Left lung (tissue), 10 donors: ENCODE data around the gene VTA1. TPM values are rescaled to one million over a fixed set of nuclear protein-coding genes. Genes with fewer than 3 reads are reported as not detected.

Source experiments
- ATAC-seq: fragments of 200-7000 bp; cut with Tn5 transposase; one replicate; pipeline ENCODE4 v1.9.1; 2020; ENCODE audit warnings: moderate library complexity
- DNase-seq, 4 donors: peaks; one replicate each; pipeline ENCODE4 v3.0.0-alpha.2; 2013 to 2020
- H3K27ac ChIP-seq, 2 donors: fragments of 200-600 bp; sonication (generic) in 1 of 2; one replicate each; pipeline versions ENCODE4 v1.5.0 to v1.8.0; 2020 to 2021
- H3K27me3 ChIP-seq, 2 donors: fragments of 200-600 bp; sonication (generic) in 1 of 2; one replicate each; pipeline versions ENCODE4 v1.5.0 to v1.8.0; 2020 to 2021
- H3K36me3 ChIP-seq, 2 donors: fragments of 200-600 bp; sonication (generic) in 1 of 2; one replicate each; pipeline versions ENCODE4 v1.5.0 to v1.8.0; 2020 to 2021
- H3K4me1 ChIP-seq, 2 donors: fragments of 200-600 bp; one replicate each; pipeline ENCODE4 v1.8.0; 2021
- H3K4me3 ChIP-seq, 2 donors: fragments of 200-600 bp; sonication (generic) in 1 of 2; one replicate each; pipeline versions ENCODE4 v1.5.0 to v1.8.0; 2020 to 2021; ENCODE audit warnings: mild to moderate bottlenecking in 1 of 2
- H3K9me3 ChIP-seq, 2 donors: fragments of 200-600 bp; sonication (generic) in 1 of 2; one replicate each; pipeline versions ENCODE4 v1.5.0 to v1.8.0; 2020 to 2021
- intact Hi-C, 2 donors: fragments of 100-400 bp; cut with DNase I; formaldehyde crosslinking; loops; one replicate each; pipeline versions ENCODE4 v1.11.2 to v1.14.2; 2022
- polyA plus RNA-seq, 6 donors: library from polyadenylated mRNA; unstranded; fragments of 120-200 nt; gene quantifications; one replicate each; pipeline ENCODE4 v1.2.1, GENCODE V29; 2013; ENCODE audit not compliant: insufficient read length in 6 of 6
- total RNA-seq, 2 donors: library from RNA; stranded (reverse); fragmentation: NEBNext Ultra II Directional; extraction: Animal tissue kit (Norgen Biotek cat#: 25700); gene quantifications; one replicate each; pipeline ENCODE4 v1.2.1, GENCODE V29; 2021
- TF ChIP-seq, protein P1 (sequence below), 2 donors: fragments of 200-600 bp; sonication (generic) in 1 of 2; IDR thresholded peaks; one replicate each; pipeline versions ENCODE4 v1.5.0 to v1.8.0; 2021; ENCODE audit warnings: antibody characterized with exemption in 2 of 2
- donor health status: DM: no; HTN: yes; CAD: no.
- donor health status: DM: no; HTN: no; CAD: no.

Gene VTA1
- total and polyA plus RNA-seq, 8 donors = 33.2 to 73.5 (median 66.5) TPM

DNA sequence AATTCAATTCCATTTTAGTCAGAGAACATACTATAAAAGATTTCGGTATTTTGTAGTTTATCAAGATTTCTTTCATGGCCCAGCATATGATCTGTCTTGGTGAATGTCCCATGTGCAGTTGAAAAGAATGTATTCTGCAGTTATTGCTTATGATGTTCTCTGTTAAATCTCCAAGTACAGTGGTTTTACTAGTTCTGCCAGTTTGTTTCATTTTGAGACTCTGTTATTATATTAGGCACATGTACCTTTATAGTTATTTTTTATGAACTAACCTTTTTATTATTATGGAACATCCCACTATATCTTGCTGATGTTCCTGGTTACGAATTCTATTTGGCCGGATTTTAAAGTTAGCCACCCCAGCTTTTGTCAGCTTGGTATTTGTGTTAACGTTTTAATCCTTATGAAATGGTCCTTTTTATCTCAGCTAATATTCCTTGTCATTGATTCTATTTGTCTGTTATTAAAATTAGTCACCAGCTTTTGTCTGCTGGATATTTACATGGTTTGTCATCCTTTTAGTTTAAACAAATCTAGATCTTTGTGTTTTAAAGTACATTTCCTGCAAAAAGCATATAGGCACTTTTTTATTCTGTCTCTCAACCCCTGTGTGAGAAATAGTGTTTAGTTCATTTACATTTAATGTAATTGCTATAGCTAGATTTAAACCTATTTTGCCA is 48.9 kb downstream of the VTA1 start:
- DNase-seq (no peak), ATAC-seq (no peak)
- Histone ChIP-seq H3K36me3 (peaks cover 0 to 26% of the 10 kb centered on the region in 2 donors), H3K27me3 (no peaks in the 10 kb centered on the region), H3K9me3 (no peaks in the 10 kb centered on the region), H3K4me3 (no peak overlapping the region), H3K27ac (no peak overlapping the region), H3K4me1 (no peaks in the 10 kb centered on the region)
- TF ChIP-seq, protein P1, sequence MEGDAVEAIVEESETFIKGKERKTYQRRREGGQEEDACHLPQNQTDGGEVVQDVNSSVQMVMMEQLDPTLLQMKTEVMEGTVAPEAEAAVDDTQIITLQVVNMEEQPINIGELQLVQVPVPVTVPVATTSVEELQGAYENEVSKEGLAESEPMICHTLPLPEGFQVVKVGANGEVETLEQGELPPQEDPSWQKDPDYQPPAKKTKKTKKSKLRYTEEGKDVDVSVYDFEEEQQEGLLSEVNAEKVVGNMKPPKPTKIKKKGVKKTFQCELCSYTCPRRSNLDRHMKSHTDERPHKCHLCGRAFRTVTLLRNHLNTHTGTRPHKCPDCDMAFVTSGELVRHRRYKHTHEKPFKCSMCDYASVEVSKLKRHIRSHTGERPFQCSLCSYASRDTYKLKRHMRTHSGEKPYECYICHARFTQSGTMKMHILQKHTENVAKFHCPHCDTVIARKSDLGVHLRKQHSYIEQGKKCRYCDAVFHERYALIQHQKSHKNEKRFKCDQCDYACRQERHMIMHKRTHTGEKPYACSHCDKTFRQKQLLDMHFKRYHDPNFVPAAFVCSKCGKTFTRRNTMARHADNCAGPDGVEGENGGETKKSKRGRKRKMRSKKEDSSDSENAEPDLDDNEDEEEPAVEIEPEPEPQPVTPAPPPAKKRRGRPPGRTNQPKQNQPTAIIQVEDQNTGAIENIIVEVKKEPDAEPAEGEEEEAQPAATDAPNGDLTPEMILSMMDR (IDR thresholded peaks at IDR 0.05) = no peak
- intact Hi-C loops = no loop called here

DNA sequence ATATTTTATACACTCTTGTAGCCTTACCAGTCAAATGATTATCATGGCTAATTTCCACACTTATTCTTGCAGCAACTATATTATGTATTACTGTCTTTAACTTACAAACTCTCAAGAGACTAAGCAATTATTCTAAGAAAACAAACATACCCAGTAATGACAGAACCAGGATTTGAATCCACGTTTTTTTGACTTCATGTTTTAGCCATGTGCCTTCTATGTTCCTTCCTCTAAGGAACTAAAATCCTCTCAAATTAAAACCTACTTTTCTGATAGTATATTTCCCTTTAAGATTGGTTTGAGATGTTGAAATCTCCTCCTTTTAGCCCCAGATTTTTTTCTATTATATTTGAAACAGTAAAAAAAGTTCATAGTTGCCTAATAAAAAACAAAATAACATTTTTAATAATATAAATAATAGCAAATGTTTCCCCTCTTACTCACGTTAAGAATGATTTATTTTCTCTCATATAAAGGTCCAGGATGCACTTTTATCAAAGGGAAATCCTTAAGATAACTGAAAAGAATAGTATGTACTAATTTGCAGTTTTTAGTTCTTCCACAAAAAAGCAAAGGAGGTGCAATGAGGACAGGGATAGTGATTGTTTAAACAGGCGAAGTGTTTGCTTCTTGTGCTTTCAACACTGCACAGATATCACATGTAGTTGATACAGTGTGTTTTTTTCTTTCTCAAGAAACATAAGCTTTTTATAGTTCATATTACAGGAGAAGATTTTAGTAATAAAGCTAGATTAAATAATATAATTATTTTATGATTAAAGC is 54.0 kb downstream of the VTA1 start:
- DNase-seq = no peak
- H3K4me3 ChIP-seq = no peak overlapping the region
- ATAC-seq = no peak

DNA sequence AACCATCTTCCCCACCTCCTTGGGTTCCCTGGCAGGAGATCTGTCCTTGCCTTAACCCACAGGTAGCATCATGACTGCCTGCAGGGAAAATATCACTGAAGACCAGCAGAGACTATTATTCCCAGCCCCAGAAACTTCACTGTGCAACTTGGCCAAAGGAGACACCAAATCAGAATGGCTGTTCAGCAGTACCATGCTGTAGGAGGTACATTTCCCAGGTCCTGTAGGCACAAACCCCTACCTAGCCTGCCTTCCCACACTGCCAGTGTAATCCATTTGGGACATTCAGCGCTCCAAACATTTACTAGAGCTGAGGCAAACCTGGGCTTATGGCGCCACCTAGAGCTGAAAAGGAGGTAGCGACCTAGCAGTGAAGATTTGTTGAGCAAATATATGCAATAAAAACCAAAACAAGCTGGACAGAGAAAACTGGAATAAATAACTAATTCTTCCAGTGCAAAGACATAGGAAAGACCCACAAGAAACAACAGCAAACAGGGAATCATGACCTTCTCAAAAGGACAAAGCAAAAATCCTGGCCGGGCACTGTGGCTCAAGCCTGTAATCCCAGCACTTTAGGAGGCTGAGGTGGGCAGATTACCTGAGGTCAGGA is 60.3 kb downstream of the VTA1 start:
- H3K36me3 ChIP-seq = peaks cover 0 to 44% of the 10 kb centered on the region in 2 donors
- no peaks in the 10 kb centered on the region for H3K27me3 ChIP-seq
- no peaks in the 10 kb centered on the region for H3K4me1 ChIP-seq
- H3K9me3 ChIP-seq = no peaks in the 10 kb centered on the region
- DNase-seq (peak in 1 of 4 donors; percentile 14), ATAC-seq (peak; percentile 95)
- no peak overlapping the region for H3K4me3 ChIP-seq
- intact Hi-C loops = no loop called here
- TF ChIP-seq, protein P1 (IDR thresholded peaks at IDR 0.05) = peak; percentile 50 to 64
- H3K27ac ChIP-seq = no peak overlapping the region

More for the DNA sequence above, 54.0 kb downstream of the VTA1 start:
- H3K27ac ChIP-seq = no peak overlapping the region
- TF ChIP-seq, protein P1 (IDR thresholded peaks at IDR 0.05) = no peak
- no peaks in the 10 kb centered on the region for H3K9me3 ChIP-seq
- intact Hi-C loops = no loop called here
- no peaks in the 10 kb centered on the region for H3K27me3 ChIP-seq
- H3K4me1 ChIP-seq = no peaks in the 10 kb centered on the region
- H3K36me3 ChIP-seq = peaks cover 0 to 49% of the 10 kb centered on the region in 2 donors

DNA sequence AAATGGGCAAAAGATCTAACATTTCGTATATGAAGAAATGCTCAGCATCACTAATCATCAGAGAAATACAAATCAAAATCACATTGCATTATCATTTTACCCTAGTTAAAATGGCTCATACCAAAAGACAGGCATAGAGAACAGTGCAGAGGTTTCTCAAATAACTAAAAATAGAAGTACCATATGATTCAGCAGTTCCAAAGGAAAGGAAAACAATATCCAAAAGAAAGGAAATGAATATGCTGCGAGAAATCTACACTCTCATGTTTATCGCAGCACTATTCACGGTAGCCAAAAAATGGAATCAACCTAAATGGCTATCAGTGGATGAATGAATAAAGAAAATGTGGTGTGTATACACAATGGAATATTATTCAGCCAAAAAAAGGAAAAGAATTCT is 63.5 kb downstream of the VTA1 start:
- TF ChIP-seq, protein P1 (IDR thresholded peaks at IDR 0.05) = no peak
- H3K4me1 ChIP-seq = no peaks in the 10 kb centered on the region
- peak overlapping the region in 1 of 2 donors; percentile 4 for H3K27ac ChIP-seq
- H3K27me3 ChIP-seq = no peaks in the 10 kb centered on the region
- intact Hi-C loops = no loop called here
- no peak overlapping the region for H3K4me3 ChIP-seq
- H3K36me3 ChIP-seq = peaks cover 0 to 54% of the 10 kb centered on the region in 2 donors
- DNase-seq = no peak
- H3K9me3 ChIP-seq = peaks cover 0 to 9% of the 10 kb centered on the region in 2 donors
- no peak for ATAC-seq

DNA sequence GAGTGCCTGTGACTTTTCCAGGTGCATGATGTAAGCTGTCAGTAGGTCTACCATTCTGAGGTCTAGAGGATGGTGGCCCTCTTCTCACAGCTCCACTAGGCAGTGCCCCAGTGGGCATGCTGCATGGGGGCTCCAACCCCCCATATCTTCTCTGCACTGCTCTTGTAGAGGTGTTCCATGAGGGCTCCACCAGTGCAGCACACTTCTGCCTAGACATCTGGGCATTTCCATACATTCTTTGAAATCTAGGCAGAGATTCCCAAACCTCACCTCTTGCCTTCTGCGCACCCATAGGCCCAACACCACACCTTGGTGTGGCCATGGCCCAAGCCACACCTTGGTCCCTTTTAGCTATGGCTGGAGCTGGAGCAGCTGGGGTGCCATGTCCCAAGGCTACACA is 66.3 kb downstream of the VTA1 start:
- no peak overlapping the region for H3K4me3 ChIP-seq
- intact Hi-C loops = no loop called here

More for the DNA sequence above, 66.3 kb downstream of the VTA1 start:
- no peaks in the 10 kb centered on the region for H3K4me1 ChIP-seq
- H3K36me3 ChIP-seq = peaks cover 0 to 38% of the 10 kb centered on the region in 2 donors
- no peak for ATAC-seq
- no peaks in the 10 kb centered on the region for H3K27me3 ChIP-seq
- no peak overlapping the region for H3K27ac ChIP-seq
- TF ChIP-seq, protein P1 (IDR thresholded peaks at IDR 0.05) = no peak
- H3K9me3 ChIP-seq = peaks cover 0 to 9% of the 10 kb centered on the region in 2 donors
- no peak for DNase-seq
